CD4-positive, alpha-beta T cell treated with Interleukin-6 for 4 hours (primary cell): Measurements from ENCODE around the gene YPEL5.

ENCODE experiments used
- DNase-seq: peaks from one replicate; pipeline ENCODE4 v3.0.0-alpha.2; 2020; ENCODE audit warnings: mixed read lengths

The YPEL5 gene

GRCh38 chr2:30172627-30173026 lies 25.8 kb downstream of the YPEL5 start:
- DNase-seq = no peak

- no peak for DNase-seq
Observed at GRCh38 chr2:30177440-30177839, 30.6 kb downstream of the YPEL5 start.

GRCh38 chr2:30177956-30178355 lies 31.1 kb downstream of the YPEL5 start:
- DNase-seq = no peak

- no peak for DNase-seq
Observed at GRCh38 chr2:30178618-30179434, 32.0 kb downstream of the YPEL5 start.

- DNase-seq = no peak
Observed at GRCh38 chr2:30179536-30179935, 32.7 kb downstream of the YPEL5 start.

GRCh38 chr2:30180226-30180625 lies 33.4 kb downstream of the YPEL5 start:
- DNase-seq = no peak

GRCh38 chr2:30181176-30181575 lies 34.4 kb downstream of the YPEL5 start:
- no peak for DNase-seq

- no peak for DNase-seq
Observed at GRCh38 chr2:30184035-30184434, 37.2 kb downstream of the YPEL5 start.

- no peak for DNase-seq
Observed at GRCh38 chr2:30185178-30185577, 38.4 kb downstream of the YPEL5 start.

- no peak for DNase-seq
Observed at GRCh38 chr2:30188292-30188691, 41.5 kb downstream of the YPEL5 start.

GRCh38 chr2:30190637-30191036 lies 43.8 kb downstream of the YPEL5 start:
- DNase-seq = no peak

GRCh38 chr2:30191107-30191506 lies 44.3 kb downstream of the YPEL5 start:
- no peak for DNase-seq

GRCh38 chr2:30191819-30192271 lies 45.0 kb downstream of the YPEL5 start:
- DNase-seq = no peak

GRCh38 chr2:30192314-30192713 lies 45.5 kb downstream of the YPEL5 start:
- no peak for DNase-seq

- no peak for DNase-seq
Observed at GRCh38 chr2:30193104-30193681, 46.4 kb downstream of the YPEL5 start.

GRCh38 chr2:30194421-30194820 lies 47.6 kb downstream of the YPEL5 start:
- no peak for DNase-seq

- no peak for DNase-seq
Observed at GRCh38 chr2:30195016-30195415, 48.2 kb downstream of the YPEL5 start.

GRCh38 chr2:30197570-30198192 lies 50.9 kb downstream of the YPEL5 start:
- DNase-seq = no peak

- no peak for DNase-seq
Observed at GRCh38 chr2:30201990-30202389, 55.2 kb downstream of the YPEL5 start.

GRCh38 chr2:30203156-30203555 lies 56.3 kb downstream of the YPEL5 start:
- no peak for DNase-seq

- no peak for DNase-seq
Observed at GRCh38 chr2:30204281-30204680, 57.5 kb downstream of the YPEL5 start.

GRCh38 chr2:30205456-30205855 lies 58.6 kb downstream of the YPEL5 start:
- no peak for DNase-seq

- DNase-seq = no peak
Observed at GRCh38 chr2:30206461-30207430, 59.9 kb downstream of the YPEL5 start.
